ENCODE results near the gene ACBD6.

Gene ACBD6

DNA sequence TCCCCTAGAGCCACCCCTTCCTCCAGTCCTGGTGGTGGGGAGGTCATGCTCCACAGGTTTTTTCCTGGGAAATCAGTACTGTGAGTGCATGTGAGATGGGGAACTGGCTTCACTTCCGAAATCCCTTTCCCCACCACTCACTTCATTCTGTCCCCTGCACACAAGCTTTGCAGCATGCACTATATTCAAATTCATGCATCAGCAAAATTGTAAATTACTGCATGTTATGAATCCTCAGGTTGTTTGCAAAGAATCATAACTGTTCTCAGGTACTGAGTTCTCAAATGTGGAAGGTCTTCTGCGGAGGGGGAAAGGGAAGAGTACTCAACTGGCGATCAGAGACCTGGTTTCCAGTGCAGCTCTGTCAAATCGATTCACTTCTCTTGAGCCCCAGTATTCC lies 230.0 kb downstream of the ACBD6 start:
- no peaks in the 10 kb centered on the region for H3K4me1 ChIP-seq (ENCODE audit: insufficient read depth, poor library complexity, severe bottlenecking)
- no peaks in the 10 kb centered on the region for H3K27me3 ChIP-seq (ENCODE audit: insufficient read depth, poor library complexity, severe bottlenecking)
- H3K36me3 ChIP-seq (ENCODE audit: low read depth) = no peaks in the 10 kb centered on the region
- DNase-seq (ENCODE audit: low spot score) (no peak), ATAC-seq (ENCODE audit: low read depth) (no peak)
- H3K27ac ChIP-seq (ENCODE audit: poor library complexity, severe bottlenecking) = no peak overlapping the region
- TF ChIP-seq, protein P1, sequence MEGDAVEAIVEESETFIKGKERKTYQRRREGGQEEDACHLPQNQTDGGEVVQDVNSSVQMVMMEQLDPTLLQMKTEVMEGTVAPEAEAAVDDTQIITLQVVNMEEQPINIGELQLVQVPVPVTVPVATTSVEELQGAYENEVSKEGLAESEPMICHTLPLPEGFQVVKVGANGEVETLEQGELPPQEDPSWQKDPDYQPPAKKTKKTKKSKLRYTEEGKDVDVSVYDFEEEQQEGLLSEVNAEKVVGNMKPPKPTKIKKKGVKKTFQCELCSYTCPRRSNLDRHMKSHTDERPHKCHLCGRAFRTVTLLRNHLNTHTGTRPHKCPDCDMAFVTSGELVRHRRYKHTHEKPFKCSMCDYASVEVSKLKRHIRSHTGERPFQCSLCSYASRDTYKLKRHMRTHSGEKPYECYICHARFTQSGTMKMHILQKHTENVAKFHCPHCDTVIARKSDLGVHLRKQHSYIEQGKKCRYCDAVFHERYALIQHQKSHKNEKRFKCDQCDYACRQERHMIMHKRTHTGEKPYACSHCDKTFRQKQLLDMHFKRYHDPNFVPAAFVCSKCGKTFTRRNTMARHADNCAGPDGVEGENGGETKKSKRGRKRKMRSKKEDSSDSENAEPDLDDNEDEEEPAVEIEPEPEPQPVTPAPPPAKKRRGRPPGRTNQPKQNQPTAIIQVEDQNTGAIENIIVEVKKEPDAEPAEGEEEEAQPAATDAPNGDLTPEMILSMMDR (IDR thresholded peaks at IDR 0.05; ENCODE audit: poor library complexity, severe bottlenecking) = no peak
- H3K4me3 ChIP-seq (ENCODE audit: severe bottlenecking) = no peak overlapping the region
- H3K9me3 ChIP-seq (ENCODE audit: severe bottlenecking) = no peaks in the 10 kb centered on the region

DNA sequence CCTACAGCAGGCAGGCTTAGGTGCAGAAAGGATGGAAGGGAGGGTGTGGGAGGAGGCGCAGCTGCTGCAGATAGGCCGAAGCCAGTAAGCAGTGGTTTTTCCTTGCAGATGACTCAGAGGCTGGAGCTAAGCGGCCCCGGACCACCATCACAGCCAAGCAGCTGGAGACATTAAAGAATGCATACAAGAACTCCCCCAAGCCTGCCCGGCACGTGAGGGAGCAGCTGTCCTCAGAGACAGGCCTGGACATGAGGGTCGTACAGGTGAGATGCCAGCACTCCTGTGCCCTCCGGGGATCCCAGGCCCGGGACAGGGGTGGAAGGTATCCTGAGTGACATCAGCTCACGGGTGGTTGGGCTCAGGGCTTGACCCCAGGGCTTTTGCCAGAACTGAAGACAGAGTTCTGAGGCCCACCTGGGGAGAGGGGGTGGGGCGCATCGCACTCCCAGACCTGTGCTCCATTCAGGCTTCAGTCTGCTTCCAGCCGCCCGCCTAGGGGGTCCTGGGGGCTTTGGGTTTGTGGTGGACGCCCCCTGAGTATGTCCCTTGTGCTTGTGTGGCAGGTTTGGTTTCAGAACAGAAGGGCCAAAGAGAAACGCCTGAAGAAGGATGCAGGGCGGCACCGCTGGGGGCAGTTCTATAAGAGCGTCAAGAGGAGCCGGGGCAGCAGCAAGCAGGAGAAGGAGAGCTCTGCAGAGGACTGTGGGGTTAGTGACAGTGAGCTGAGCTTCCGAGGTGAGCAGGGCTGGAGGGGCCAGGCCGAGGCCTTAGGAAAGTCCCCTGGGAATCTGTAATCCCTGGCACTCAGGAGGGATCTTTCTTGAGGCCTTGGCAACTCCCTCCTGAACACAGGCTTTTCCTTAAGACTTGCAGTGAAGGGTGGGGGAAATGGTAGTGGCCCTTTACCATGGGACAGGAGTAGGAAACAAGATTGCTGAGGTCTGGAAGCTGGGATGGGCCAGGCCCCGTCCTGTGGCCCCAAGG lies 230.8 kb downstream of the ACBD6 start:
- no peak for DNase-seq (ENCODE audit: low spot score)
- no peaks in the 10 kb centered on the region for H3K27me3 ChIP-seq (ENCODE audit: insufficient read depth, poor library complexity, severe bottlenecking)
- H3K27ac ChIP-seq (ENCODE audit: poor library complexity, severe bottlenecking) = no peak overlapping the region
- H3K4me1 ChIP-seq (ENCODE audit: insufficient read depth, poor library complexity, severe bottlenecking) = no peaks in the 10 kb centered on the region
- ATAC-seq (ENCODE audit: low read depth) = peak; percentile 41; the same call in 2 of the 3 replicates
- no peak overlapping the region for H3K4me3 ChIP-seq (ENCODE audit: severe bottlenecking)
- H3K9me3 ChIP-seq (ENCODE audit: severe bottlenecking) = no peaks in the 10 kb centered on the region
- TF ChIP-seq, protein P1 (IDR thresholded peaks at IDR 0.05; ENCODE audit: poor library complexity, severe bottlenecking) = no peak
- H3K36me3 ChIP-seq (ENCODE audit: low read depth) = no peaks in the 10 kb centered on the region

DNA sequence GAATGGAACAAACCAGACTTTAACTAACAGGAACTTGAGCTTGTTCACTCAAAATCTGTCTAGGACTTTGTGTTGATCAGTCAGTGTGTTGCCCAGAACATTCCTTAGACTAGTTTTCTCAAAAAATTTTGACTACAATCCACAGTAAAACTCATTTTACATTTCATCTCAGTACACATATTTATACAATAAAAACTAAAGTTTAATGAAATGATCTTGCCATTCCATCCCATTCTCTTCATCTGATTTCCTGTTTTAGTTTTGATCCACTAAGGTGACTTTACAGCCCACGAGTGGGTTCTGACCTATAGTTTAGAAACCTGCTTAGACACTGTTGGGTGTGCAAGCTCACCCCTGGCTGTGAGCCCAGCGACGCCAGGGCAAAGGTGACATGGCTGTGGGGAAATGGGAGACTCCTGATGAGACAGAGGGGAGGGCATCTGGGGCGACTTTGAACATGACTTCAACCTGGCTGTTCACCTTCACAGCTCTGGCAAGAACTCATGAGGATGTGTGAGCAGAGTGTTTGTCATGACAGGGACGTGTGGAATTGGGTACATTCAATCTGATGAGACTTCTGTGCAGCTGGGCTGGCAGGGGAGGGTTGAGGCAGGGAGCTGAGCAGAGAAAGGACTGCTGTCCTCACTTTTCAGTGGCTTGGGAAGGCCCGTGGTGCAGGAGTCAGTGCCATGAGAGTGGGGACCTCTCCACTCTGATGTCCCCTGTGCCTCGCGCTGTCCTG lies 231.7 kb downstream of the ACBD6 start:
- TF ChIP-seq, protein P1 (IDR thresholded peaks at IDR 0.05; ENCODE audit: poor library complexity, severe bottlenecking) = no peak
- no peak for DNase-seq (ENCODE audit: low spot score)
- no peak overlapping the region for H3K27ac ChIP-seq (ENCODE audit: poor library complexity, severe bottlenecking)
- H3K4me3 ChIP-seq (ENCODE audit: severe bottlenecking) = no peak overlapping the region
- 0 out of 3 replicates have a peak, but pooled peaks have one; percentile 3 for ATAC-seq (ENCODE audit: low read depth)
- H3K36me3 ChIP-seq (ENCODE audit: low read depth) = no peaks in the 10 kb centered on the region
- no peaks in the 10 kb centered on the region for H3K9me3 ChIP-seq (ENCODE audit: severe bottlenecking)
- H3K27me3 ChIP-seq (ENCODE audit: insufficient read depth, poor library complexity, severe bottlenecking) = no peaks in the 10 kb centered on the region
- no peaks in the 10 kb centered on the region for H3K4me1 ChIP-seq (ENCODE audit: insufficient read depth, poor library complexity, severe bottlenecking)

DNA sequence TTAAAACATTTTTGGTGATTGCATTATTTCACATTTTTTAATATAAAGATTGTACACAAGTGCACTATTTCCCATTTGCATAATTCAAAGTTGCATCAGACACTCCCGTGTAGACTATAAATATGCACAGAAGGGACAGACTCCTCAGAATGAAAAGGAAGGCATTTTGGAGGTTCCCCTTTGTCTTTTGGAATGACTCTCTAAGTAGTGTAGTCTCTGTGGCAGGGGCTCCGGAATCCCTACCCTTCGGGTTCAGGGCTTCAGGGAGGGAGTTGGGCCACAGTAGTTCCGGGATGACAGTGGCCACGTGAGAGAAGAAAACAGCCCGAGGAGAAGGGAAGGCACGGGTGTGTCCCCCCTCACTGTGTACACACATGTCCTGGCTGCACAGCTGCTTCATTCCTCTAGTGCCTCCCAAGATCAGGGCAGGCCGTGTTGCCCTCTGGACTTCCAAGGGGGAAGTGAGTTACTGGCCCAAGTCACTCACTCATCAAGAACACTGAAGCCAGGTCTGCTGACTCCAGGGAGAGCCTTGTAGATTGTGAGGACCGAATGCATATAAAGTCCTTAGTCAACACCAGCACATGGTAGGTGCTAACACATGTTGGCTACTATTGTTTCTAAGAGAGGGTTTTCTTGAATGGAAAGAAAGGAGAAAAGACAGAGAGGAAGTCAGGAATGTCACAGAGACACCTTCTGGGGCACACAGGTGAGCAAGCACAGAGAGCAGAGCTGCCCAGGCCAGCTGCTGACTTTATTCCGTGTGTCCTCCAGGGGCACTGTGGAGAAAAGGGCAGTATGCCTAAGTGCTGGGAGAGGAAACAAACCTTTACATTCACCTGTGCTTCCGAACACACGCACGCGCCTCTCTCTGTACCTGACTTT lies 232.5 kb downstream of the ACBD6 start:
- TF ChIP-seq, protein P1 (IDR thresholded peaks at IDR 0.05; ENCODE audit: poor library complexity, severe bottlenecking) = peak; percentile 17
- Histone ChIP-seq H3K9me3 (ENCODE audit: severe bottlenecking) (no peaks in the 10 kb centered on the region), H3K27me3 (ENCODE audit: insufficient read depth, poor library complexity, severe bottlenecking) (no peaks in the 10 kb centered on the region), H3K4me3 (ENCODE audit: severe bottlenecking) (no peak overlapping the region), H3K36me3 (ENCODE audit: low read depth) (no peaks in the 10 kb centered on the region), H3K27ac (ENCODE audit: poor library complexity, severe bottlenecking) (no peak overlapping the region), H3K4me1 (ENCODE audit: insufficient read depth, poor library complexity, severe bottlenecking) (no peaks in the 10 kb centered on the region)
- 0 out of 3 replicates have a peak, but pooled peaks have one; percentile 40 for ATAC-seq (ENCODE audit: low read depth)
- no peak for DNase-seq (ENCODE audit: low spot score)

Measured in RWPE2 (cell line).